K562 (cell line): Measurements from ENCODE around the gene HYOU1. TPM values are rescaled to one million over a fixed set of nuclear protein-coding genes. Genes with fewer than 3 reads are reported as not detected.
A peak's percentile ranks its signal among the peaks of the same experiment; 100 is the strongest.

Experiments used
- ATAC-seq: fragments of 200-7000 bp; cut with Tn5 transposase; 3 replicates; pipeline ENCODE4 v1.9.1; 2020; ENCODE audit warnings: moderate library complexity
- BruUV-seq: library from RNA; stranded (reverse); fragments of 400-500 nt; replicated peaks from 2 replicates; lab custom pipeline; 2021; lab: Mats Ljungman, UMichigan
- CTCF ChIA-PET: fragments of 300-600 bp; formaldehyde crosslinking; extraction: SDS; loops from one replicate; lab custom pipeline; 2021; ENCODE audit warnings: low intra/inter-chr PET ratio; lab: Yijun Ruan, JAX
- POLR2A ChIA-PET: fragments of 300-600, 350-650 bp; sonication (Branson Sonifier 250); formaldehyde crosslinking; extraction: SDS; loops from one replicate; lab custom pipeline; 2021; ENCODE audit warnings: antibody characterized with exemption, inconsistent platforms; lab: Yijun Ruan, JAX
- DNase-seq, 4 experiments: peaks; one replicate each; pipeline versions ENCODE4 v3.0.0 to v3.0.0-alpha.2; 2011 to 2018; ENCODE audit warnings: low spot score in 3 of 4, mixed read lengths in 3 of 4; ENCODE audit errors: extremely low read depth in 1 of 4
- FAIRE-seq: peaks from 2 replicates; lab custom pipeline; 2011; peaks lifted over from hg19 to GRCh38; lab: Jason Lieb, UNC
- H2AFZ ChIP-seq: 2 replicates; pipeline ENCODE4 v1.6.0; 2011; ENCODE audit warnings: low read depth, low read length, control low read depth, inconsistent platforms
- H3K27ac ChIP-seq: fragments of 200-600 bp; 3 replicates; pipeline ENCODE4 v1.8.0; 2011; ENCODE audit warnings: low read depth, mild to moderate bottlenecking, control low read depth, inconsistent platforms, low read length, moderate library complexity, mixed read lengths; ENCODE audit errors: extremely low read depth
- H3K27me3 ChIP-seq, 2 experiments: fragments of 300-600 bp in 1 of 2; 2 replicates in 1 of 2; 3 replicates in 1 of 2; pipeline versions ENCODE4 v1.6.0 to v1.8.0; 2011; ENCODE audit warnings: inconsistent platforms in 2 of 2, low read length in 2 of 2, mild to moderate bottlenecking in 1 of 2, mixed read lengths in 1 of 2, moderate library complexity in 1 of 2; ENCODE audit not compliant: control insufficient read depth in 2 of 2, insufficient read depth in 2 of 2
- H3K36me3 ChIP-seq: fragments of 300-600 bp; 3 replicates; pipeline ENCODE4 v1.8.0; 2011; ENCODE audit warnings: mild to moderate bottlenecking, low read length, inconsistent platforms; ENCODE audit not compliant: control insufficient read depth, insufficient read depth
- H3K4me1 ChIP-seq, 2 experiments: fragments of 200-600 bp in 1 of 2; replicated peaks in 1 of 2; 2 replicates in 1 of 2; 3 replicates in 1 of 2; pipeline versions ENCODE4 v1.5.1 to v1.8.0; 2011; ENCODE audit warnings: inconsistent platforms in 2 of 2, low read length in 2 of 2, mild to moderate bottlenecking in 1 of 2, mixed read lengths in 1 of 2, moderate library complexity in 1 of 2; ENCODE audit not compliant: control insufficient read depth in 2 of 2, insufficient read depth in 2 of 2
- H3K4me2 ChIP-seq: 2 replicates; pipeline ENCODE4 v1.6.1; 2011; ENCODE audit warnings: low read length, control low read depth, inconsistent platforms, mixed read lengths; ENCODE audit not compliant: insufficient read depth
- H3K4me3 ChIP-seq: fragments of 200-600 bp; sonication (generic), shearing (Covaris generic); 2 replicates; pipeline ENCODE4 v1.5.1; 2016; ENCODE audit warnings: control low read depth, inconsistent platforms
- H3K79me2 ChIP-seq: fragments of 200-600 bp; 3 replicates; pipeline ENCODE4 v1.8.0; 2011; ENCODE audit warnings: low read length, inconsistent platforms; ENCODE audit not compliant: control insufficient read depth, insufficient read depth
- H3K9ac ChIP-seq, 2 experiments: 2 replicates each; pipeline versions ENCODE4 v1.6.0 to v1.6.1; 2011; ENCODE audit warnings: low read depth in 2 of 2, low read length in 2 of 2, control low read depth in 1 of 2, inconsistent platforms in 1 of 2, mild to moderate bottlenecking in 1 of 2, mixed read lengths in 1 of 2; ENCODE audit not compliant: insufficient read depth in 1 of 2
- H3K9me1 ChIP-seq: one replicate; pipeline ENCODE4 v1.6.0; 2011; ENCODE audit warnings: inconsistent platforms, mild to moderate bottlenecking, low read length, moderate library complexity; ENCODE audit not compliant: control insufficient read depth, insufficient read depth
- H3K9me3 ChIP-seq: replicated peaks from 2 replicates; pipeline ENCODE4 v1.5.1; 2011; ENCODE audit warnings: low read depth, low read length, inconsistent platforms; ENCODE audit not compliant: control insufficient read depth, insufficient read depth
- H4K20me1 ChIP-seq: replicated peaks from 2 replicates; pipeline ENCODE4 v1.6.1; 2011; ENCODE audit warnings: low read length, inconsistent platforms, mixed read lengths; ENCODE audit not compliant: control insufficient read depth, insufficient read depth
- CTCF ChIP-seq, 3 experiments: IDR thresholded peaks in 2 of 3; conservative IDR thresholded peaks in 1 of 3; 2 replicates each; pipeline ENCODE4 v1.5.1; 2011 to 2012; ENCODE audit warnings: low read length in 3 of 3, mild to moderate bottlenecking in 3 of 3, control low read depth in 2 of 3, improper control_type of control experiment in 1 of 3, inconsistent platforms in 1 of 3, low read depth in 1 of 3, mixed read lengths in 1 of 3, moderate library complexity in 1 of 3; ENCODE audit not compliant: insufficient read depth in 2 of 3
- DEAF1 ChIP-seq: fragments of 450-650 bp; formaldehyde crosslinking; IDR thresholded peaks from 2 replicates; pipeline ENCODE4 v1.4.0; 2020; ENCODE audit warnings: mild to moderate bottlenecking, moderate library complexity
- NRF1 ChIP-seq, 2 experiments: fragments of 450-650 bp; IDR thresholded peaks in 1 of 2; conservative IDR thresholded peaks in 1 of 2; 2 replicates each; pipeline ENCODE4 v1.6.1; 2014; ENCODE audit warnings: mild to moderate bottlenecking in 2 of 2
- POLR2A ChIP-seq: fragments of 450-650 bp; conservative IDR thresholded peaks from 2 replicates; pipeline ENCODE4 v1.6.1; 2016
- RBFOX2 ChIP-seq: fragments of 200-400 bp; formaldehyde crosslinking; IDR thresholded peaks from 2 replicates; pipeline ENCODE4 v1.6.1; 2017; ENCODE audit warnings: low read depth, mild to moderate bottlenecking, low read length, moderate library complexity
- SUPT5H ChIP-seq: fragments of 450-650 bp; IDR thresholded peaks from 2 replicates; pipeline ENCODE4 v1.6.1; 2016
- ZMIZ1 ChIP-seq, 2 experiments: fragments of 150-350 bp in 1 of 2; IDR thresholded peaks; 2 replicates each; pipeline ENCODE4 v1.6.1; 2012 to 2016; ENCODE audit warnings: low read depth in 2 of 2, low read length in 2 of 2, mild to moderate bottlenecking in 1 of 2, moderate library complexity in 1 of 2
- WGBS: fragments of 100-300 bp; shearing (Covaris generic); methylation state at CpG from one replicate; pipeline ENCODE4 v1.1.6; 2016; ENCODE audit warnings: low coverage, mixed read lengths; ENCODE audit not compliant: insufficient coverage; ENCODE audit errors: missing lambda C conversion rate; 5-methylcytosine and 5-hydroxymethylcytosine counted together
- in situ Hi-C: fragments of 300-500 bp; cut with MboI; formaldehyde crosslinking; loops from 4 replicates; pipeline ENCODE4 v1.15.0; 2018; ENCODE audit warnings: inconsistent platforms, mixed read lengths
- intact Hi-C: fragments of 100-400 bp; cut with micrococcal nuclease; formaldehyde crosslinking; loops from 2 replicates; pipeline ENCODE4 v1.14.2; 2022
- polyA plus RNA-seq, 8 experiments: library from polyadenylated mRNA; depleted of rRNA in 4 of 8; stranded (reverse) in 5 of 8; unstranded in 3 of 8; fragments of >200 nt; fragmentation: Nextera tagmentation in 2 of 8; fragmentation: Illumina TruSeq in 1 of 8; extraction: Ambion mirVana in 2 of 8; extraction: Trizol in 1 of 8; gene quantifications; 2 replicates each; pipeline versions ENCODE4 v1.2.1 to v1.2.3, GENCODE V29; 2011 to 2014; ENCODE audit warnings: inconsistent platforms in 1 of 8, missing spikeins in 1 of 8
- total RNA-seq, 7 experiments: library from RNA; depleted of rRNA in 6 of 7; stranded (reverse); fragments of >200 nt in 6 of 7; fragmentation: Illumina TruSeq in 2 of 7; extraction: Trizol in 2 of 7; gene quantifications; 2 replicates each; pipeline versions ENCODE4 v1.2.1 to v1.2.3, GENCODE V29; 2011 to 2021; ENCODE audit warnings: low replicate concordance in 1 of 7

The HYOU1 gene
- total and polyA plus RNA-seq, 9 of the 15 experiments (the other 6 are each of a cell fraction or from before 2014, with no cell fraction given), result 19.5 to 197 (median 128) TPM

- no peaks in the 10 kb centered on the region for H3K79me2 ChIP-seq
- H3K4me1 ChIP-seq, result peaks cover 4 to 6% of the 10 kb centered on the region in 2 experiments; a peak in 2 of 5 replicates
- no peaks in the 10 kb centered on the region for H3K9me3 ChIP-seq
- ATAC-seq (peak; percentile 29), DNase-seq (peak in 2 of 4 experiments; percentile 31 to 33), FAIRE-seq (no peak)
- BruUV-seq, result no TSS peak
- no peaks in the 10 kb centered on the region for H3K27me3 ChIP-seq
- WGBS, result 82% methylated on average over 6 of the region's 6 CpGs
- intact Hi-C loops, result no loop called here
- H3K27ac ChIP-seq, result no peak overlapping the region
- no peak overlapping the region for H3K4me2 ChIP-seq
- H3K36me3 ChIP-seq, result peaks cover 55% of the 10 kb centered on the region
- CTCF ChIA-PET, result no interaction called here
- H3K4me3 ChIP-seq, result no peak overlapping the region
- H4K20me1 ChIP-seq, result no peaks in the 10 kb centered on the region
- H2AFZ ChIP-seq, result no peak overlapping the region
- TF ChIP-seq NRF1 (conservative IDR thresholded peaks at IDR 0.05 in 1 of 2, IDR thresholded peaks at IDR 0.05 in 1 of 2) (no peak), DEAF1 (CRISPR knock-in tag) (no peak), POLR2A (peak; percentile 37; the same call in 1 of the 2 replicates), ZMIZ1 (IDR thresholded peaks at IDR 0.05; ENCODE audit: low read depth in 2 of 2, low read length in 2 of 2) (no peak), CTCF (IDR thresholded peaks at IDR 0.05 in 2 of 3, conservative IDR thresholded peaks at IDR 0.05 in 1 of 3; ENCODE audit: insufficient read depth in 2 of 3, low read depth in 1 of 3, low read length in 3 of 3) (peak in 2 of 3 experiments; percentile 24 to 58; a peak in 4 of 6 replicates), SUPT5H (0 out of 2 replicates have a peak, but pooled peaks have one; percentile 12), RBFOX2 (0 out of 2 replicates have a peak, but pooled peaks have one; percentile 34)
- in situ Hi-C loops, result no loop called here
- H3K9me1 ChIP-seq, result peaks cover 3% of the 10 kb centered on the region
- no peak overlapping the region for H3K9ac ChIP-seq
- POLR2A ChIA-PET, result interaction anchor here (0.6 to 9.3 kb wide), 6 partner anchors 9 to 67 kb away, joined by 3 to 132 read pairs (median 6); partner anchors contain the start of genes HYOU1 and VPS11
Measured at GRCh38 chr11:119044708-119045107, 12.3 kb downstream of the HYOU1 start.
